ENCODE results near the gene MCM5. TPM values are rescaled to one million over a fixed set of nuclear protein-coding genes. Genes with fewer than 3 reads are reported as not detected.
A peak's percentile ranks its signal among the peaks of the same experiment; 100 is the strongest.
"Not testable (repeated sequence)": the region's sequence is repeated elsewhere in the genome, so short reads cannot be mapped to it uniquely, and the experiment has no call there.

MCM5 gene
- total RNA-seq, 4 donors from 2014 or later = 11.6 to 26.6 (median 13.3) TPM

DNA sequence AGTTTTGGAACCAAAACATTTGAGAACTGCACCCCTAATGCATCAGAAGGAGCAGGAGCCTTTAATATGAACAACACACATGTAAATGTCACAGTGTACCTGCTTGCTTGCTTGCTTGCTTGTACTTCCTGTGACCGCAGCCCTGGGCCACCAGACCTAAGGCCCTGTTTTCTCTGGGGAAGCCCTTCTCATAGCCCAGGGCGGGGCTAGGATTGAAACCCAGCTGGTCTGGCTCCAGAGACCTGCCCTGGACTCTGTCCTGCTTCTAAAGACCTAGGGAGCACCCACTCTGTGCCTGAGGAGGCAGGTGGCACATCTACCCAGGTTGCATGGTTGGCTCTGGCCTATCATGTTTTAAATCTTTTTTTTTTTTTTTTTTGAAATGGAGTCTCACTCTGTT is 7.6 kb upstream of the MCM5 start:
- no peaks in the 10 kb centered on the region for H3K9me3 ChIP-seq
- TF ChIP-seq POLR2AphosphoS5 (IDR thresholded peaks at IDR 0.05) = no peak
- TF ChIP-seq EP300 (IDR thresholded peaks at IDR 0.05; ENCODE audit: low read depth) = no peak
- TF ChIP-seq POLR2A (IDR thresholded peaks at IDR 0.05) = no peak
- TF ChIP-seq, protein P1, sequence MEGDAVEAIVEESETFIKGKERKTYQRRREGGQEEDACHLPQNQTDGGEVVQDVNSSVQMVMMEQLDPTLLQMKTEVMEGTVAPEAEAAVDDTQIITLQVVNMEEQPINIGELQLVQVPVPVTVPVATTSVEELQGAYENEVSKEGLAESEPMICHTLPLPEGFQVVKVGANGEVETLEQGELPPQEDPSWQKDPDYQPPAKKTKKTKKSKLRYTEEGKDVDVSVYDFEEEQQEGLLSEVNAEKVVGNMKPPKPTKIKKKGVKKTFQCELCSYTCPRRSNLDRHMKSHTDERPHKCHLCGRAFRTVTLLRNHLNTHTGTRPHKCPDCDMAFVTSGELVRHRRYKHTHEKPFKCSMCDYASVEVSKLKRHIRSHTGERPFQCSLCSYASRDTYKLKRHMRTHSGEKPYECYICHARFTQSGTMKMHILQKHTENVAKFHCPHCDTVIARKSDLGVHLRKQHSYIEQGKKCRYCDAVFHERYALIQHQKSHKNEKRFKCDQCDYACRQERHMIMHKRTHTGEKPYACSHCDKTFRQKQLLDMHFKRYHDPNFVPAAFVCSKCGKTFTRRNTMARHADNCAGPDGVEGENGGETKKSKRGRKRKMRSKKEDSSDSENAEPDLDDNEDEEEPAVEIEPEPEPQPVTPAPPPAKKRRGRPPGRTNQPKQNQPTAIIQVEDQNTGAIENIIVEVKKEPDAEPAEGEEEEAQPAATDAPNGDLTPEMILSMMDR (IDR thresholded peaks at IDR 0.05) = no peak
- in situ Hi-C loops (cut with MboI; ENCODE audit: low pct_ligation_motif_present in 1 of 4, low pct_unique_long_range_greater_than_20kb in 1 of 4, low sequenced_read_pairs in 3 of 4) (no loop called here), intact Hi-C loops (cut with DNase I; ENCODE audit: low total_unique reads) (no loop called here)
- H3K4me1 ChIP-seq = peaks cover 0 to 16% (median 3%) of the 10 kb centered on the region in 4 donors
- H3K4me3 ChIP-seq = no peak overlapping the region
- H3K27me3 ChIP-seq = no peaks in the 10 kb centered on the region
- H3K27ac ChIP-seq = peak overlapping the region in 2 of 4 donors; percentile 2 to 9
- WGBS, 2 donors (ENCODE audit: low coverage in 1 of 2) = 53% methylated on average over 2 of the region's 2 CpGs; no CpG with 5 or more reads in 1 of the 2 donors
- H3K36me3 ChIP-seq = peaks cover 0 to 5% (median 0%) of the 10 kb centered on the region in 4 donors
- peak; percentile 72 for DNase-seq

DNA sequence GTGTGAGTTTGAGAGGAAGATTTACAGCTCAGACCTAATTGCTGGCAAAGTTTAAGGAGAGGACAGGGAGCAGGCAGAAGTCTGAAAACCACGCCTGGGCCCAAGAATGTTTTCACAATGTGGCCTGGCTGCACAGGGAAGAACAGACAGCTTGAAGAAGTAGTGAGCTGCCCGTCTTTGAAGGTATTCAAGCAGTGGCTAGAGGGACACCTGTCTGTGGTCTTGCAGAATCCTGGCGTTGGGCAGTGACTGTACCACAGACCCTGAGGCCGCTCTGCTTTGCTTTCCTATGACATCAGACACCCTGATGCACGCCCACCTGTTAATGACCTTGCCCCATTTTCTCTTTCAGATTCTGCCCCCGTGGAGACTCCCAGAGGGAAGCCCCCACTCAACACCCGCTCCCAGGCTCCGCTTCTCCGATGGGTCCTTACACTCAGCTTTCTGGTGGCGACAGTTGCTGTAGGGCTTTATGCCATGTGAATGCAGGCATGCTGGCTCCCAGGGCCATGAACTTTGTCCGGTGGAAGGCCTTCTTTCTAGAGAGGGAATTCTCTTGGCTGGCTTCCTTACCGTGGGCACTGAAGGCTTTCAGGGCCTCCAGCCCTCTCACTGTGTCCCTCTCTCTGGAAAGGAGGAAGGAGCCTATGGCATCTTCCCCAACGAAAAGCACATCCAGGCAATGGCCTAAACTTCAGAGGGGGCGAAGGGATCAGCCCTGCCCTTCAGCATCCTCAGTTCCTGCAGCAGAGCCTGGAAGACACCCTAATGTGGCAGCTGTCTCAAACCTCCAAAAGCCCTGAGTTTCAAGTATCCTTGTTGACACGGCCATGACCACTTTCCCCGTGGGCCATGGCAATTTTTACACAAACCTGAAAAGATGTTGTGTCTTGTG is 6.6 kb upstream of the MCM5 start:
- no peak for DNase-seq
- intact Hi-C loops (cut with DNase I; ENCODE audit: low total_unique reads) (no loop called here), in situ Hi-C loops (cut with MboI; ENCODE audit: low pct_ligation_motif_present in 1 of 4, low pct_unique_long_range_greater_than_20kb in 1 of 4, low sequenced_read_pairs in 3 of 4) (no loop called here)
- 80% methylated on average over 16 of the region's 16 CpGs; no CpG with 5 or more reads in 1 of the 2 donors for WGBS, 2 donors (ENCODE audit: low coverage in 1 of 2)
- TF ChIP-seq, protein P1 (IDR thresholded peaks at IDR 0.05) = no peak
- TF ChIP-seq POLR2A (IDR thresholded peaks at IDR 0.05) = no peak
- no peak for TF ChIP-seq POLR2AphosphoS5 (IDR thresholded peaks at IDR 0.05)
- no peak for TF ChIP-seq EP300 (IDR thresholded peaks at IDR 0.05; ENCODE audit: low read depth)
- Histone ChIP-seq H3K9me3 (no peaks in the 10 kb centered on the region), H3K4me1 (peaks cover 0 to 25% (median 5%) of the 10 kb centered on the region in 4 donors), H3K27ac (no peak overlapping the region), H3K36me3 (peaks cover 0 to 5% (median 0%) of the 10 kb centered on the region in 4 donors), H3K4me3 (no peak overlapping the region), H3K27me3 (no peaks in the 10 kb centered on the region)

DNA sequence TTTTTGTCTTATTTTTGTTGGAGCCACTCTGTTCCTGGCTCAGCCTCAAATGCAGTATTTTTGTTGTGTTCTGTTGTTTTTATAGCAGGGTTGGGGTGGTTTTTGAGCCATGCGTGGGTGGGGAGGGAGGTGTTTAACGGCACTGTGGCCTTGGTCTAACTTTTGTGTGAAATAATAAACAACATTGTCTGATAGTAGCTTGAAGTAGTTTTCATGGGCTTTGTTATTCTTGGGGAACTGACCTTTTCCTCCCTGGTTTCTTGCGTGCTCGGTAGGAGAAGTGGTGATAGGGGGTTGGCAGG is 6.0 kb upstream of the MCM5 start:
- H3K27me3 ChIP-seq = no peaks in the 10 kb centered on the region
- H3K36me3 ChIP-seq = peaks cover 0 to 5% (median 0%) of the 10 kb centered on the region in 4 donors
- TF ChIP-seq EP300 (IDR thresholded peaks at IDR 0.05; ENCODE audit: low read depth) (no peak), POLR2A (IDR thresholded peaks at IDR 0.05) (no peak), POLR2AphosphoS5 (IDR thresholded peaks at IDR 0.05) (no peak)
- TF ChIP-seq, protein P1 (IDR thresholded peaks at IDR 0.05) = no peak
- H3K9me3 ChIP-seq = no peaks in the 10 kb centered on the region
- no peak overlapping the region for H3K4me3 ChIP-seq
- no peak for DNase-seq
- in situ Hi-C loops (cut with MboI; ENCODE audit: low pct_ligation_motif_present in 1 of 4, low pct_unique_long_range_greater_than_20kb in 1 of 4, low sequenced_read_pairs in 3 of 4) (no loop called here), intact Hi-C loops (cut with DNase I; ENCODE audit: low total_unique reads) (no loop called here)
- H3K4me1 ChIP-seq = peaks cover 0 to 25% (median 5%) of the 10 kb centered on the region in 4 donors
- WGBS, 2 donors (ENCODE audit: low coverage in 1 of 2) = 30 to 55% methylated on average over 4 of the region's 4 CpGs
- no peak overlapping the region for H3K27ac ChIP-seq

DNA sequence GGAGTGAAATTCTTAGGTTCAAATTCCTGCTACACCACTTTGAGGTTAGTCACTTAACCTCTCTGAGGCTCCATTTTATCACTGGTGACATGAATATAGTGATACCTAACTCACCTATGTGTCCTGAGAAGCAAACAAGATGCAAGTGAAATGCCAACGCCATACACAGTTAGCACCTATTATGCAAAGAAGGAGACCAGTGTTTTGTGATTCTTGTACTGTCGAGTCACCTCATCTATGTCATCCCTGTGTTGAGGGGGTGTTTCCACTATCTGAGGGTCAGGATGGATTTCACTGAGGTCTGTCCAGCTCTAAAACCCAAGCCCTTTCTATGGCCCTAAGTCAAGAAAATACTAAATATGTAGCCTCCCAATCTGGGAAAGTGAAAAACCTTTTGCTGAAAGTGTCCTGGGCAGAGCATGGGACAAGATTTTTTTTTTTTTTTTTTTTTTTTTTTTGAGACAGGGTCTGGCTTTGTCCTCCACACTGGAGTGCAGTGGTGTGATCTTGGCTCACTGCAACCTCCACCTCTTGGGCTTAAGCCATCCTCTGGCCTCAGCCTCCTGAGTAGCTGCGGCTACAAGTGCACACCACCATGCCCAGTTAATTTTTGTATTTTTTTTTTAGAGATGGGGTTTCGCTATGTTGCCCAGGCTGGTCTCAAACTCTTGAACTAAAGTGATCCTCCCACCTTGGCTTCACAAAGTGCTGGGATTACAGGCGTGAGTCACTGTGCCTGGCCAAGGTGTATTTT is 5.0 kb upstream of the MCM5 start:
- H3K27me3 ChIP-seq = no peaks in the 10 kb centered on the region
- in situ Hi-C loops (cut with MboI; ENCODE audit: low pct_ligation_motif_present in 1 of 4, low pct_unique_long_range_greater_than_20kb in 1 of 4, low sequenced_read_pairs in 3 of 4) (no loop called here), intact Hi-C loops (cut with DNase I; ENCODE audit: low total_unique reads) (no loop called here)
- no peaks in the 10 kb centered on the region for H3K9me3 ChIP-seq
- 92 to 93% methylated on average over 2 to 5 of the region's 5 CpGs for WGBS, 2 donors (ENCODE audit: low coverage in 1 of 2)
- no peak overlapping the region for H3K27ac ChIP-seq
- H3K36me3 ChIP-seq = peaks cover 0 to 2% (median 0%) of the 10 kb centered on the region in 4 donors
- H3K4me1 ChIP-seq = peaks cover 0 to 29% (median 7%) of the 10 kb centered on the region in 4 donors
- no peak for DNase-seq
- no peak for TF ChIP-seq POLR2A (IDR thresholded peaks at IDR 0.05)
- no peak for TF ChIP-seq POLR2AphosphoS5 (IDR thresholded peaks at IDR 0.05)
- no peak overlapping the region for H3K4me3 ChIP-seq

DNA sequence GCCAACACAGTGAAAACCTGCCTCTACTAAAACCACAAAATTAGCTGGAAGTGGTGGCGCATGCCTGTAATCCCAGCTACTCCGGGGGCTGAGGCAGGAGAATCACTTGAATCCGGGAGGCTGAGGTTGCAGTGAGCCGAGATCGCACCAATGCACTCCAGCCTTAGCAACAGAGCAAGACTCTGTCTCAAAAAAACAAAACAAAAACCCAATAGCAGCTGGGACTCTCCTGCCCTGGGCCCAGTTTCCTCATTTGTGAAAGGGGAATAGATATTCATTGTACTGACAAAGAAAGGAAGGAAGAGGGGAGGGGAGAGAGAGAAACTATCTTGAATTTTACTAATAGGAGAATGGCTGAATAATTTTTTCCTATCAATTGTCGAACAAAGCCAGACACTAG is 3.3 kb upstream of the MCM5 start:
- H3K36me3 ChIP-seq; H3K4me3 ChIP-seq; in situ Hi-C loops (cut with MboI; ENCODE audit: low pct_ligation_motif_present in 1 of 4, low pct_unique_long_range_greater_than_20kb in 1 of 4, low sequenced_read_pairs in 3 of 4); H3K27me3 ChIP-seq; H3K9me3 ChIP-seq; DNase-seq; intact Hi-C loops (cut with DNase I; ENCODE audit: low total_unique reads): not testable (repeated sequence)
- 67 to 88% methylated on average over 1 to 6 of the region's 6 CpGs for WGBS, 2 donors (ENCODE audit: low coverage in 1 of 2)
- peaks cover 7 to 39% (median 14%) of the 10 kb centered on the region in 4 donors for H3K4me1 ChIP-seq
- peak overlapping the region in 3 of 4 donors; percentile 11 to 32 (median 19) for H3K27ac ChIP-seq

Measured in transverse colon (tissue), 4 donors.